Coronary artery (tissue), 2 donors: Measurements from ENCODE around the gene ADAMTS12.

Experiments
- DNase-seq: peaks from one replicate; pipeline ENCODE4 v3.0.0-alpha.2; 2017; ENCODE audit warnings: low spot score
- H3K27ac ChIP-seq, 2 donors: fragments of 200-600 bp; sonication (generic); one replicate each; pipeline ENCODE4 v1.5.1; 2016 to 2019
- H3K4me3 ChIP-seq: fragments of 200-600 bp; sonication (generic); 2 replicates; pipeline ENCODE4 v1.5.1; 2016; ENCODE audit warnings: mild to moderate bottlenecking, moderate library complexity
- CTCF ChIP-seq: fragments of 200-600 bp; sonication (generic); IDR thresholded peaks from one replicate; pipeline ENCODE4 v1.5.1; 2019; ENCODE audit warnings: antibody characterized with exemption

Gene ADAMTS12

GRCh38 chr5:33692980-33693379, 198.8 kb downstream of the ADAMTS12 start:
- Histone ChIP-seq H3K27ac (no peak overlapping the region), H3K4me3 (no peak overlapping the region)
- no peak for DNase-seq
- no peak for TF ChIP-seq CTCF

- no peak for TF ChIP-seq CTCF
- no peak overlapping the region for H3K27ac ChIP-seq
- DNase-seq, result no peak
- H3K4me3 ChIP-seq, result no peak overlapping the region
Measured at GRCh38 chr5:33691856-33692255, 199.9 kb downstream of the ADAMTS12 start.

GRCh38 chr5:33690374-33691135, 201.2 kb downstream of the ADAMTS12 start:
- Histone ChIP-seq H3K4me3 (no peak overlapping the region), H3K27ac (no peak overlapping the region)
- no peak for DNase-seq
- no peak for TF ChIP-seq CTCF

GRCh38 chr5:33688526-33688925, 203.3 kb downstream of the ADAMTS12 start:
- Histone ChIP-seq H3K4me3 (no peak overlapping the region), H3K27ac (no peak overlapping the region)
- no peak for DNase-seq
- no peak for TF ChIP-seq CTCF

- TF ChIP-seq CTCF, result no peak
- no peak for DNase-seq
- H3K4me3 ChIP-seq, result no peak overlapping the region
- H3K27ac ChIP-seq, result no peak overlapping the region
Measured at GRCh38 chr5:33688066-33688465, 203.7 kb downstream of the ADAMTS12 start.

DNA sequence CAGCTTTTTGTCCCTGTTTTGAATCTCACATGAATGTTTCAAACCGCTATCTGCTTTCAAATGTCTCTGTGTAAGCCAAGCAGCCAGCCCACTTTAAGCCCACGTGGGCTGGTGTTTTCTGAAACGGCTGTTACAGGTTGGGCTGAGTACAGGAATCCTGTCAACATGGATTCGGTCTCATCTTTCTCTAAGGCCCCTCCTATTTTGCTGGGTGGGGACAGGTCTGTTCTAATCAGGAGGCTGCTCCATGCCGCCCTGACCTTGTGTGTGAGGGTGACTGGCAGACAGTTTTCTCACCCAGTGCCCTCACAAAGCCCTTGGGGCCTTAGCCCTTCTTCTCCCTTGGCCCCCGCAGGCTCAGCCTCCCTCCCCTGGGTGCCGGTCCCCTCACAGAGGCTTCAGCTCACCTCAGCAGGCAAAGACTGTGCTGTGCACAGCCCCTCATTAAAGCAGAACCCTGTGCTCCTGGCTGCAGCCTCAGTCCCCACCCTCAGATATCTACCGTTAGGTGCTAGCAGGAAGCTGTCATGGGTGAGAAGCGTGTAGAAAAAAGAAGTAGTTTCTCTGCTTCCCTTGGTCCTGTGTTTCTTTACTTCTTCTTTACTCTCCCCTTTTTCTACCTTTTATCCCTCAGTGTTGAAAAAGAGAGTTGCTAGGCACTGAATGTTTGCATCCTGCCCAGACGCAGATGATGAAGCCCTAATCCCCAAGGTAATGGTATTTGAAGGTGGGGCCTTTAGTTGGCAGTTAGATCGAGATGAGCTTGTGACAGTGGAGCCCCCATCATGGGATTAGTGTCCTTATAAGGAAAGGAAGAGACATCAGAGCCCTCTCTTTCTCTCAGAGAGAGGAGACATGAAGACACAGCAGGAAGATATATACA, 205.7 kb downstream of the ADAMTS12 start:
- Histone ChIP-seq H3K27ac (no peak overlapping the region), H3K4me3 (no peak overlapping the region)
- TF ChIP-seq CTCF, result no peak
- no peak for DNase-seq
